HepG2 (cell line): ENCODE results near the gene TTC28. TPM values are rescaled to one million over a fixed set of nuclear protein-coding genes. Genes with fewer than 3 reads are reported as not detected.
A peak's percentile ranks its signal among the peaks of the same experiment; 100 is the strongest.

ENCODE experiments used
- ATAC-seq: fragments of 200-7000 bp; cut with Tn5 transposase; 3 replicates; pipeline ENCODE4 v1.9.1; 2020; ENCODE audit warnings: mild to moderate bottlenecking, moderate library complexity
- BruUV-seq: library from RNA; stranded (reverse); fragments of 400-500 nt; replicated peaks from 2 replicates; lab custom pipeline; 2021; lab: Mats Ljungman, UMichigan
- CTCF ChIA-PET: fragments of 300-600 bp; formaldehyde crosslinking; extraction: SDS; loops from one replicate; lab custom pipeline; 2021; ENCODE audit warnings: low total read pairs, inconsistent platforms, low intra/inter-chr PET ratio; lab: Yijun Ruan, JAX
- POLR2A ChIA-PET: fragments of 350-600 bp; sonication (Branson Sonifier 250); formaldehyde crosslinking; loops from one replicate; lab custom pipeline; 2020; ENCODE audit warnings: antibody characterized with exemption, inconsistent platforms; lab: Yijun Ruan, JAX
- DNase-seq: peaks from one replicate; pipeline ENCODE4 v3.0.0-alpha.2; 2015; ENCODE audit warnings: low spot score
- FAIRE-seq: peaks from 3 replicates; lab custom pipeline; 2011; peaks lifted over from hg19 to GRCh38; lab: Jason Lieb, UNC
- H2AFZ ChIP-seq: one replicate; pipeline ENCODE4 v1.6.1; 2011; ENCODE audit warnings: low read length, inconsistent platforms
- H3K27ac ChIP-seq: fragments of 300-600 bp; 3 replicates; pipeline ENCODE4 v1.8.0; 2011; ENCODE audit warnings: mixed run types, mild to moderate bottlenecking, mixed read lengths, low read length, inconsistent platforms; ENCODE audit not compliant: insufficient read depth; ENCODE audit errors: extremely low read length
- H3K27me3 ChIP-seq, 2 experiments: fragments of 200-600 bp in 1 of 2; 2 replicates in 1 of 2; 3 replicates in 1 of 2; pipeline versions ENCODE4 v1.6.0 to v1.8.0; 2011; ENCODE audit warnings: low read length in 2 of 2, mild to moderate bottlenecking in 2 of 2, moderate library complexity in 2 of 2, inconsistent platforms in 1 of 2; ENCODE audit not compliant: insufficient read depth in 2 of 2, control insufficient read depth in 1 of 2
- H3K36me3 ChIP-seq, 2 experiments: fragments of 200-600 bp in 1 of 2; replicated peaks in 1 of 2; 2 replicates in 1 of 2; 3 replicates in 1 of 2; pipeline versions ENCODE4 v1.5.1 to v1.8.0; 2011; ENCODE audit warnings: low read length in 2 of 2, inconsistent platforms in 1 of 2; ENCODE audit not compliant: insufficient read depth in 2 of 2, control insufficient read depth in 1 of 2
- H3K4me1 ChIP-seq: 2 replicates; pipeline ENCODE4 v1.5.1; 2012; ENCODE audit warnings: low read length, inconsistent platforms; ENCODE audit not compliant: insufficient read depth
- H3K4me2 ChIP-seq: 2 replicates; pipeline ENCODE4 v1.6.0; 2011; ENCODE audit warnings: low read depth, low read length, inconsistent platforms
- H3K4me3 ChIP-seq, 3 experiments: fragments of 200-600 bp in 1 of 3; sonication (generic), shearing (Covaris generic) in 1 of 3; replicated peaks in 1 of 3; 2 replicates each; pipeline ENCODE4 v1.5.1; 2011 to 2016; ENCODE audit warnings: low read length in 3 of 3, inconsistent platforms in 2 of 3, low read depth in 2 of 3, mild to moderate bottlenecking in 2 of 3, control low read depth in 1 of 3, mixed read lengths in 1 of 3; ENCODE audit not compliant: insufficient read depth in 1 of 3
- H3K79me2 ChIP-seq: one replicate; pipeline ENCODE4 v1.6.1; 2011; ENCODE audit warnings: low read length, inconsistent platforms; ENCODE audit not compliant: insufficient read depth
- H3K9ac ChIP-seq: 2 replicates; pipeline ENCODE4 v1.6.0; 2011; ENCODE audit warnings: mild to moderate bottlenecking, low read depth, low read length, inconsistent platforms; ENCODE audit not compliant: insufficient read depth
- H3K9me3 ChIP-seq: 2 replicates; pipeline ENCODE4 v1.5.1; 2012; ENCODE audit warnings: mild to moderate bottlenecking, low read length
- H4K20me1 ChIP-seq: 2 replicates; pipeline ENCODE4 v1.6.0; 2011; ENCODE audit warnings: inconsistent platforms, mild to moderate bottlenecking, low read length, moderate library complexity; ENCODE audit not compliant: insufficient read depth
- CEBPB ChIP-seq: IDR thresholded peaks from 2 replicates; pipeline ENCODE4 v1.6.1; 2011; ENCODE audit warnings: low read depth, low read length, improper control_type of control experiment, borderline replicate concordance
- CEBPG ChIP-seq: IDR thresholded peaks from 2 replicates; pipeline ENCODE4 v1.6.1; 2016
- FOXK2 ChIP-seq: fragments of 450-650 bp; IDR thresholded peaks from 2 replicates; pipeline ENCODE4 v1.6.1; 2016
- FOXM1 ChIP-seq: sonication (generic); formaldehyde crosslinking; IDR thresholded peaks from 2 replicates; pipeline ENCODE4 v1.5.0; 2020; ENCODE audit warnings: missing genetic modification reagents
- HDAC2 ChIP-seq: sonication (generic); formaldehyde crosslinking; IDR thresholded peaks from 2 replicates; pipeline ENCODE4 v1.4.0; 2020; ENCODE audit warnings: missing genetic modification reagents
- IKZF1 ChIP-seq: fragments of 450-650 bp; IDR thresholded peaks from 2 replicates; pipeline ENCODE4 v1.7.1; 2016
- PHF20 ChIP-seq: sonication (generic); formaldehyde crosslinking; IDR thresholded peaks from 2 replicates; pipeline ENCODE4 v1.5.0; 2020; ENCODE audit warnings: mild to moderate bottlenecking, missing genetic modification reagents
- SRSF4 ChIP-seq: fragments of 200-400 bp; formaldehyde crosslinking; IDR thresholded peaks from one replicate; pipeline ENCODE4 v1.6.1; 2018; ENCODE audit warnings: mild to moderate bottlenecking, low read depth, low read length, moderate library complexity; ENCODE audit not compliant: poor library complexity, severe bottlenecking
- ZKSCAN5 ChIP-seq: sonication (generic); formaldehyde crosslinking; IDR thresholded peaks from 2 replicates; pipeline ENCODE4 v1.5.1; 2020; ENCODE audit warnings: mild to moderate bottlenecking, missing genetic modification reagents
- ZNF34 ChIP-seq: sonication (generic); formaldehyde crosslinking; IDR thresholded peaks from 2 replicates; pipeline ENCODE4 v1.4.0; 2020; ENCODE audit warnings: mild to moderate bottlenecking, missing genetic modification reagents, borderline replicate concordance
- ZNF484 ChIP-seq: sonication (generic); formaldehyde crosslinking; IDR thresholded peaks from 2 replicates; pipeline ENCODE4 v1.5.1; 2020; ENCODE audit warnings: mild to moderate bottlenecking, low read depth, missing genetic modification reagents, borderline replicate concordance
- ZNF674 ChIP-seq: sonication (generic); formaldehyde crosslinking; IDR thresholded peaks from 2 replicates; pipeline ENCODE4 v1.5.0; 2020; ENCODE audit warnings: low read depth, mild to moderate bottlenecking, missing genetic modification reagents
- ZNF7 ChIP-seq: IDR thresholded peaks from 2 replicates; pipeline ENCODE4 v1.6.1; 2016; ENCODE audit warnings: missing biosample characterization, missing genetic modification reagents
- ZNF792 ChIP-seq: IDR thresholded peaks from 2 replicates; pipeline ENCODE4 v1.6.1; 2016
- WGBS: methylation state at CpG from one replicate; pipeline ENCODE4 v1.1.6; 2017; ENCODE audit warnings: low lambda C conversion rate; 5-methylcytosine and 5-hydroxymethylcytosine counted together
- in situ Hi-C: cut with HindIII; loops from 2 replicates; pipeline ENCODE4 v1.10.0; 2017; ENCODE audit warnings: low pct_unique_long_range_greater_than_20kb; ENCODE audit not compliant: extremely low pct_ligation_motif_present
- intact Hi-C: fragments of 100-400 bp; cut with micrococcal nuclease; formaldehyde crosslinking; loops from one replicate; pipeline ENCODE4 v1.10.0; 2022; ENCODE audit not compliant: unreplicated experiment
- polyA plus RNA-seq, 8 experiments: library from polyadenylated mRNA; depleted of rRNA in 3 of 8; stranded (reverse) in 7 of 8; unstranded in 1 of 8; fragments of >200 nt; fragmentation: Illumina TruSeq in 4 of 8; extraction: Trizol in 4 of 8; gene quantifications; 2 replicates each; pipeline versions ENCODE4 v1.2.1 to v1.2.3, GENCODE V29; 2011 to 2016; ENCODE audit warnings: low read depth in 4 of 8, missing spikeins in 1 of 8, mixed read lengths in 1 of 8; ENCODE audit not compliant: insufficient read depth in 1 of 8
- total RNA-seq, 5 experiments: library from RNA; depleted of rRNA; stranded (reverse); fragments of >200 nt; fragmentation: Illumina TruSeq; extraction: Trizol; gene quantifications; 2 replicates each; pipeline ENCODE4 v1.2.3, GENCODE V29; 2016; ENCODE audit warnings: low read depth in 1 of 5
- TF ChIP-seq, protein P1 (sequence below): conservative IDR thresholded peaks from 2 replicates; pipeline ENCODE4 v1.6.1; 2018; ENCODE audit warnings: missing genetic modification reagents
- TF ChIP-seq, protein P2 (sequence below): sonication (generic); formaldehyde crosslinking; IDR thresholded peaks from 2 replicates; pipeline ENCODE4 v1.9.0; 2021; ENCODE audit warnings: missing genetic modification reagents, mild to moderate bottlenecking, borderline replicate concordance

Gene TTC28
- total and polyA plus RNA-seq, 2 of the 13 experiments (the other 11 are each of a cell fraction or from before 2014, with no cell fraction given) = 4.2 to 13.1 TPM

DNA sequence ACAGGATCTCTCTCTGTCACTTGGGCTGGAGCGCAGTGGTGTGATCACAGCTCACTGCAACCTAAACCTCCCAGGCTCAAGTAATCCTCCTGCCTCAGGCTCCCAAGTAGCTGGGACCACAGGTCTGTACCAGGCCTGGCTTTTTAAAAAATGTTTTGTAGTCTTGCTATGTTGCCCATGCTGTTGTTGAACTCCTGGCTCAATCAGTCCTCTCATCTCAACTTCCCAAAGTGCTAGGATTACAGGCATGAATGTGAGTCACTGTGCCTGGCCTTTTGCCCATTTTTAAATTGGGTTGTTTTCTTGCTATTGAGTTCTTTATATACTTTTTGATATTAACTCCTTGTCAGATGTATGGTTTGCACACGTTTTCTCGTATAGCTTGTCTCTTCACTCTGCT lies 727.5 kb downstream of the TTC28 start (continued):
- TF ChIP-seq SRSF4 (no peak), IKZF1 (no peak), ZNF792 (CRISPR knock-in tag) (no peak), PHF20 (no peak)

DNA sequence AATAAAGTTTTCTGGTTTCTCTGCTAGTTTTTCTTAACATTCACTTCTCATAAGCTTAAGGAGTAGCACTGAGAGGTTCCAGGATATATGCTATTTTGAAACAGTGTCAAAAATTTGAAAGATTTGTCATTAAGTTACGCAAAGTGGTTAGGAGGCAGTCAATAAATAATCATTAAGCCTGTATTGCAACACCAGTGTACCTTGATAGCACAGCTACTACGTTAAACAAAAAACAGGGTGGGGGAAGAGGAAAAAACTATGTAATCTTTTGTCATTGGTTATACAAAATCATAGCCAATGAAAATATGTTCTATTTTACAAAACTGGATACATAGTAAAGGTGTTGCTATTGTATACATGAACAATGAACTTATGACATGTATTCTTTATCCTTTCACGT lies 730.2 kb downstream of the TTC28 start:
- no peaks in the 10 kb centered on the region for H3K79me2 ChIP-seq
- no peak overlapping the region for H3K4me2 ChIP-seq
- H4K20me1 ChIP-seq = no peaks in the 10 kb centered on the region
- no peak overlapping the region for H3K4me3 ChIP-seq
- H3K9ac ChIP-seq = no peak overlapping the region
- DNase-seq (peak; percentile 21), FAIRE-seq (no peak), ATAC-seq (no peak)
- in situ Hi-C loops = no loop called here
- no peaks in the 10 kb centered on the region for H3K36me3 ChIP-seq
- POLR2A ChIA-PET = no interaction called here
- intact Hi-C loops = no loop called here
- CTCF ChIA-PET = no interaction called here
- H3K27ac ChIP-seq = no peak overlapping the region
- H3K27me3 ChIP-seq = no peaks in the 10 kb centered on the region; a peak in 1 of 5 replicates
- TF ChIP-seq CEBPG (CRISPR knock-in tag) = peak; percentile 66
- TF ChIP-seq ZNF7 (CRISPR knock-in tag) = no peak
- TF ChIP-seq ZNF674 (CRISPR knock-in tag) = no peak
- no peak for TF ChIP-seq ZKSCAN5 (CRISPR knock-in tag)
- TF ChIP-seq HDAC2 = no peak
- TF ChIP-seq, protein P1, sequence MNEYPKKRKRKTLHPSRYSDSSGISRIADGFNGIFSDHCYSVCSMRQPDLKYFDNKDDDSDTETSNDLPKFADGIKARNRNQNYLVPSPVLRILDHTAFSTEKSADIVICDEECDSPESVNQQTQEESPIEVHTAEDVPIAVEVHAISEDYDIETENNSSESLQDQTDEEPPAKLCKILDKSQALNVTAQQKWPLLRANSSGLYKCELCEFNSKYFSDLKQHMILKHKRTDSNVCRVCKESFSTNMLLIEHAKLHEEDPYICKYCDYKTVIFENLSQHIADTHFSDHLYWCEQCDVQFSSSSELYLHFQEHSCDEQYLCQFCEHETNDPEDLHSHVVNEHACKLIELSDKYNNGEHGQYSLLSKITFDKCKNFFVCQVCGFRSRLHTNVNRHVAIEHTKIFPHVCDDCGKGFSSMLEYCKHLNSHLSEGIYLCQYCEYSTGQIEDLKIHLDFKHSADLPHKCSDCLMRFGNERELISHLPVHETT = no peak
- no peak for TF ChIP-seq ZNF484 (CRISPR knock-in tag)
- TF ChIP-seq FOXM1 (CRISPR knock-in tag) = no peak
- TF ChIP-seq CEBPB = peak; percentile 77
- TF ChIP-seq, protein P2, sequence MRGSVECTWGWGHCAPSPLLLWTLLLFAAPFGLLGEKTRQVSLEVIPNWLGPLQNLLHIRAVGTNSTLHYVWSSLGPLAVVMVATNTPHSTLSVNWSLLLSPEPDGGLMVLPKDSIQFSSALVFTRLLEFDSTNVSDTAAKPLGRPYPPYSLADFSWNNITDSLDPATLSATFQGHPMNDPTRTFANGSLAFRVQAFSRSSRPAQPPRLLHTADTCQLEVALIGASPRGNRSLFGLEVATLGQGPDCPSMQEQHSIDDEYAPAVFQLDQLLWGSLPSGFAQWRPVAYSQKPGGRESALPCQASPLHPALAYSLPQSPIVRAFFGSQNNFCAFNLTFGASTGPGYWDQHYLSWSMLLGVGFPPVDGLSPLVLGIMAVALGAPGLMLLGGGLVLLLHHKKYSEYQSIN (CRISPR knock-in tag) = no peak
- no peak for TF ChIP-seq ZNF34 (CRISPR knock-in tag)
- no peak for TF ChIP-seq FOXK2
- no TSS peak for BruUV-seq
- 75% methylated on average over 3 of the region's 3 CpGs for WGBS
- H2AFZ ChIP-seq = no peak overlapping the region
- peaks cover 12% of the 10 kb centered on the region for H3K4me1 ChIP-seq
- no peaks in the 10 kb centered on the region for H3K9me3 ChIP-seq
